DND-41 (cell line): ENCODE measurements around the gene PIEZO1.

Experiments
- CTCF ChIP-seq: IDR thresholded peaks from 2 replicates; pipeline ENCODE4 v1.5.1; 2012; ENCODE audit warnings: borderline replicate concordance, low read length, moderate library complexity, mild to moderate bottlenecking; ENCODE audit not compliant: poor library complexity, severe bottlenecking; ENCODE audit errors: extremely low read depth
- EZH2 ChIP-seq: IDR thresholded peaks from 3 replicates; pipeline ENCODE4 v1.6.1; 2012; ENCODE audit warnings: borderline replicate concordance, low read depth, mild to moderate bottlenecking, moderate library complexity, low read length, inconsistent platforms; ENCODE audit not compliant: severe bottlenecking

- TF ChIP-seq CTCF (no peak), EZH2 (no peak)
Observed at GRCh38 chr16:88778541-88779065, 6.4 kb downstream of the PIEZO1 start.
